SKM-1 (cell line): ENCODE measurements around the gene IL6.
"Not testable (repeated sequence)": the region's sequence is repeated elsewhere in the genome, so short reads cannot be mapped to it uniquely, and the experiment has no call there.

ENCODE experiments used
- DNase-seq: peaks from one replicate; lab custom pipeline; 2025; ENCODE audit not compliant: unreplicated experiment; lab: John Stamatoyannopoulos, UW

The IL6 gene

DNA sequence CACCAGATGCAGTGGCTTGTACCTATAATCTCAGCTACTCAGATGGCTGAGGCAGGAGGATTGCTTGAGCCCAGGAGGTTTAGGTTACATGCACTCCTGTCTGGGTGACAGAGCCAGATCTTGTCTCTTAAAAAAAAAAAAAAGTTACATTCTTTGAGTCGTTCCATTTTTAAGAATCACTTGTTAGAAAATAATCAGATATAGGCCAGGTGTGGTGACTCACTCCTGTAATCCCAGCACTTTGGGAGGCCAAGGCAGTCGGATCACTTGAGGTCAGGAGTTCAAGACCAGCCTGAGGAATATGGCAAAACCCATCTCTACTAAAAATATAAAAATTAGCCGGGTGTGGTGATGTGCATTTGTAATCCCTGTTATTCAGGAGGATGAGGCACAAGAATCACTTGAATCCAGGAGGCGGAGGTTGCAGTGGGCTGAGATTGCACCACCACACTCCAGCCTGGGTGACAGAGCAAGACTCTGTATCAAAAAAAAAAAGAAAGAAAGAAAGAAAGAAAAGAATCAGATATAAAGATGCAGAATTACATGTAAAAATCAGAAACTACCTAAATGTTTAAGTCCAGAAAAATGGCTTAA lies 52.8 kb downstream of the IL6 start:
- not testable (repeated sequence) for DNase-seq

DNA sequence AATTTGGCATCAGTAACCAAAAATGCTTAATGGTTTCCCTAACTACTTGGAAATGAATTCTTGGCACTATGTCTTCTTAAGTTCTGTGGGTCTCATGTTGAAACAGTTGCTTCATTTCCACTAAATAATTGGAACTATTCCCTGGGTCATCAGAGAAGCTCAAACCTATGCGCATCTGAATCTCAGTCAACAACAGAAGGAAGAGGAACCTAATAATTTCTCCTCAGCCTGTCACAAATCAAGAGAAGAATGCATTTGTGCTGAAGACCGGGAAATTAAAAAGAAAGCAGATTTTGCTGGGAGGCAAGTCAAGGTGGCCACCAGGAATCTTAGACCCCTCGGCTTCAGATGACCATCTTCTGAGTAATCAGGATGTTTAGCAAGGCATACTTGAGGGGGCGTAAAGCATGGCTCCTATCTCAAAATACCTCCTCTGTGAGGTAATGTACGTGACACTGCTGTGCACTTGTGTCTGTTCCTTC lies 54.3 kb downstream of the IL6 start:
- DNase-seq = no peak
